Measurements from ENCODE around the gene MXI1.
"Not testable (repeated sequence)": the region's sequence is repeated elsewhere in the genome, so short reads cannot be mapped to it uniquely, and the experiment has no call there.

MXI1 gene

GRCh38 chr10:110324201-110324804, 116.9 kb downstream of the MXI1 start:
- in situ Hi-C loops (cut with HindIII; ENCODE audit: low pct_ligation_motif_present, low pct_unique_long_range_greater_than_20kb, low sequenced_read_pairs), result no loop called here
- DNase-seq, result no peak

- in situ Hi-C loops (cut with HindIII; ENCODE audit: low pct_ligation_motif_present, low pct_unique_long_range_greater_than_20kb, low sequenced_read_pairs), result no loop called here
- no peak for DNase-seq
These were observed 117.4 kb downstream of the MXI1 start for GRCh38 chr10:110324805-110325280.

- DNase-seq, result peak; percentile 34
- in situ Hi-C loops (cut with HindIII; ENCODE audit: low pct_ligation_motif_present, low pct_unique_long_range_greater_than_20kb, low sequenced_read_pairs), result no loop called here
These were observed 119.1 kb downstream of the MXI1 start for GRCh38 chr10:110326351-110327032.

- in situ Hi-C loops (cut with HindIII; ENCODE audit: low pct_ligation_motif_present, low pct_unique_long_range_greater_than_20kb, low sequenced_read_pairs), result no loop called here
These were observed 120.0 kb downstream of the MXI1 start for GRCh38 chr10:110327262-110327914.

GRCh38 chr10:110330675-110331074, 123.3 kb downstream of the MXI1 start:
- in situ Hi-C loops (cut with HindIII; ENCODE audit: low pct_ligation_motif_present, low pct_unique_long_range_greater_than_20kb, low sequenced_read_pairs), result no loop called here
- no peak for DNase-seq

More at GRCh38 chr10:110327262-110327914, 120.0 kb downstream of the MXI1 start:
- no peak for DNase-seq

- in situ Hi-C loops (cut with HindIII; ENCODE audit: low pct_ligation_motif_present, low pct_unique_long_range_greater_than_20kb, low sequenced_read_pairs); DNase-seq: not testable (repeated sequence)
These were observed 123.9 kb downstream of the MXI1 start for GRCh38 chr10:110331226-110331795.

GRCh38 chr10:110334061-110334656, 126.8 kb downstream of the MXI1 start:
- no peak for DNase-seq
- in situ Hi-C loops (cut with HindIII; ENCODE audit: low pct_ligation_motif_present, low pct_unique_long_range_greater_than_20kb, low sequenced_read_pairs), result no loop called here

- in situ Hi-C loops (cut with HindIII; ENCODE audit: low pct_ligation_motif_present, low pct_unique_long_range_greater_than_20kb, low sequenced_read_pairs), result no loop called here
- no peak for DNase-seq
These were observed 128.1 kb downstream of the MXI1 start for GRCh38 chr10:110335314-110336064.

- in situ Hi-C loops (cut with HindIII; ENCODE audit: low pct_ligation_motif_present, low pct_unique_long_range_greater_than_20kb, low sequenced_read_pairs), result no loop called here
- DNase-seq, result peak; percentile 90
These were observed 128.8 kb downstream of the MXI1 start for GRCh38 chr10:110336111-110336721.

All from ACHN (cell line).